Left ventricle myocardium inferior (tissue), 1 donor: Measurements from ENCODE around the gene ADGRA3. TPM values are rescaled to one million over a fixed set of nuclear protein-coding genes. Genes with fewer than 3 reads are reported as not detected.

Experiments used
- DNase-seq: peaks from one replicate; pipeline ENCODE4 v3.0.0-alpha.2; 2020
- H3K27ac ChIP-seq: fragments of 200-600 bp; replicated peaks from 2 replicates; pipeline ENCODE4 v1.8.0; 2021
- H3K27me3 ChIP-seq: fragments of 200-600 bp; 2 replicates; pipeline ENCODE4 v1.8.0; 2021; ENCODE audit warnings: low read depth
- H3K36me3 ChIP-seq: fragments of 200-600 bp; 2 replicates; pipeline ENCODE4 v1.8.0; 2021
- H3K4me1 ChIP-seq: fragments of 200-600 bp; 2 replicates; pipeline ENCODE4 v1.8.0; 2021
- H3K4me3 ChIP-seq: fragments of 200-600 bp; 2 replicates; pipeline ENCODE4 v1.8.0; 2021; ENCODE audit warnings: mild to moderate bottlenecking, moderate library complexity
- H3K9me3 ChIP-seq: fragments of 200-600 bp; replicated peaks from 2 replicates; pipeline ENCODE4 v1.8.0; 2021
- CTCF ChIP-seq: fragments of 200-600 bp; IDR thresholded peaks from 2 replicates; pipeline ENCODE4 v1.8.0; 2021; ENCODE audit warnings: antibody characterized with exemption, mild to moderate bottlenecking, borderline replicate concordance
- intact Hi-C: fragments of 100-400 bp; cut with micrococcal nuclease; formaldehyde crosslinking; loops from one replicate; pipeline ENCODE4 v1.11.0; 2022
- long read RNA-seq: library from polyadenylated mRNA; unstranded; transcript quantifications from one replicate; pipeline ENCODE4 v2.0.0, GENCODE V29; 2021
- total RNA-seq: library from RNA; stranded (reverse); fragmentation: NEBNext Ultra II Directional; extraction: Animal tissue kit (Norgen Biotek cat#: 25700); gene quantifications from one replicate; pipeline ENCODE4 v1.2.1, GENCODE V29; 2021
- donor health status: DM: no; HTN: yes; CAD: no; lungs with severe emphysema.

The ADGRA3 gene
- total RNA-seq, result 26.9 TPM
- long read RNA-seq, full-length matches to known transcripts, result 52 of 81 reads
- long read RNA-seq, partial matches to known transcripts, result 22 of 81 reads
- long read RNA-seq, other reads (novel, unspliced or antisense), result 7 of 81 reads

GRCh38 chr4:22515888-22516541, at the start of gene ADGRA3:
Gene ADGRA3, minus strand, starts transcription at chr4:22516066. Its CDS starts 282 bp downstream, at chr4:22515784.
- H3K27ac ChIP-seq, result peak within 1 kb of the TSS; percentile 85
- no peaks in the 10 kb centered on the region for H3K36me3 ChIP-seq
- intact Hi-C loops, result no loop called here
- H3K4me3 ChIP-seq, result peak within 1 kb of the TSS; percentile 72
- no peaks in the 10 kb centered on the region for H3K27me3 ChIP-seq
- DNase-seq, result peak; percentile 79
- no peak for TF ChIP-seq CTCF
- H3K9me3 ChIP-seq, result no peaks in the 10 kb centered on the region
- H3K4me1 ChIP-seq, result peaks cover 37% of the 10 kb centered on the region

- Histone ChIP-seq H3K9me3 (peaks cover 19% of the 10 kb centered on the region), H3K36me3 (no peaks in the 10 kb centered on the region), H3K4me1 (no peaks in the 10 kb centered on the region), H3K27ac (no peak overlapping the region), H3K4me3 (no peak overlapping the region), H3K27me3 (no peaks in the 10 kb centered on the region)
- intact Hi-C loops, result no loop called here
- no peak for TF ChIP-seq CTCF
- no peak for DNase-seq
These were observed 40.6 kb upstream of the ADGRA3 start for GRCh38 chr4:22556495-22556894.

- Histone ChIP-seq H3K9me3 (peaks cover 19% of the 10 kb centered on the region), H3K27ac (no peak overlapping the region), H3K36me3 (no peaks in the 10 kb centered on the region), H3K27me3 (no peaks in the 10 kb centered on the region), H3K4me3 (no peak overlapping the region), H3K4me1 (no peaks in the 10 kb centered on the region)
- no peak for DNase-seq
- TF ChIP-seq CTCF, result no peak
- intact Hi-C loops, result no loop called here
These were observed 38.8 kb upstream of the ADGRA3 start for GRCh38 chr4:22554670-22555069.

- TF ChIP-seq CTCF, result no peak
- intact Hi-C loops, result no loop called here
- H3K27me3 ChIP-seq, result no peaks in the 10 kb centered on the region
- H3K36me3 ChIP-seq, result no peaks in the 10 kb centered on the region
- H3K27ac ChIP-seq, result no peak overlapping the region
- no peak for DNase-seq
- H3K9me3 ChIP-seq, result peaks cover 13% of the 10 kb centered on the region
- no peak overlapping the region for H3K4me3 ChIP-seq
- no peaks in the 10 kb centered on the region for H3K4me1 ChIP-seq
These were observed 37.7 kb upstream of the ADGRA3 start for GRCh38 chr4:22553560-22553959.

- no peak for DNase-seq
- intact Hi-C loops, result no loop called here
- H3K4me3 ChIP-seq, result no peak overlapping the region
- no peak for TF ChIP-seq CTCF
- peaks cover 6% of the 10 kb centered on the region for H3K9me3 ChIP-seq
- H3K36me3 ChIP-seq, result no peaks in the 10 kb centered on the region
- no peaks in the 10 kb centered on the region for H3K4me1 ChIP-seq
- H3K27ac ChIP-seq, result no peak overlapping the region
- no peaks in the 10 kb centered on the region for H3K27me3 ChIP-seq
These were observed 36.9 kb upstream of the ADGRA3 start for GRCh38 chr4:22552812-22553211.
